NT2/D1 (cell line): ENCODE data around the gene UBASH3B.

Source experiments
- DNase-seq: peaks from one replicate; pipeline ENCODE4 v3.0.0-alpha.2; 2011; ENCODE audit warnings: low read depth, low spot score
- H3K27me3 ChIP-seq: 2 replicates; pipeline ENCODE4 v1.6.0; 2011; ENCODE audit warnings: mild to moderate bottlenecking; ENCODE audit not compliant: insufficient read length, insufficient read depth
- H3K36me3 ChIP-seq: 2 replicates; pipeline ENCODE4 v1.6.1; 2011; ENCODE audit warnings: mild to moderate bottlenecking, low read length, mixed read lengths; ENCODE audit not compliant: insufficient read depth, insufficient read length
- H3K4me1 ChIP-seq: 2 replicates; pipeline ENCODE4 v1.5.1; 2011; ENCODE audit not compliant: insufficient read depth, insufficient read length
- H3K4me3 ChIP-seq: 2 replicates; pipeline ENCODE4 v1.5.1; 2011; ENCODE audit warnings: low read depth; ENCODE audit not compliant: insufficient read length
- H3K9ac ChIP-seq: 2 replicates; pipeline ENCODE4 v1.6.0; 2011; ENCODE audit warnings: low read depth; ENCODE audit not compliant: insufficient read length
- H3K9me3 ChIP-seq: 2 replicates; pipeline ENCODE4 v1.5.1; 2011; ENCODE audit warnings: mild to moderate bottlenecking, low read length; ENCODE audit not compliant: insufficient read depth
- SUZ12 ChIP-seq: IDR thresholded peaks from 2 replicates; pipeline ENCODE4 v1.6.1; 2011; ENCODE audit not compliant: insufficient read length, insufficient read depth; ENCODE audit errors: extremely low read depth
- YY1 ChIP-seq: IDR thresholded peaks from 2 replicates; pipeline ENCODE4 v1.6.1; 2011; ENCODE audit not compliant: insufficient read length, insufficient read depth
- ZNF274 ChIP-seq: IDR thresholded peaks from 2 replicates; pipeline ENCODE4 v1.6.1; 2011; ENCODE audit warnings: mild to moderate bottlenecking, low read depth, low read length

UBASH3B gene

GRCh38 chr11:122773781-122774266 is 118.3 kb downstream of the UBASH3B start:
- DNase-seq: no peak
- Histone ChIP-seq H3K4me3 (no peak overlapping the region), H3K27me3 (no peaks in the 10 kb centered on the region), H3K4me1 (no peaks in the 10 kb centered on the region), H3K9ac (no peak overlapping the region), H3K36me3 (peaks cover 7% of the 10 kb centered on the region), H3K9me3 (no peaks in the 10 kb centered on the region)
- TF ChIP-seq ZNF274 (no peak), YY1 (no peak), SUZ12 (no peak)

- Histone ChIP-seq H3K36me3 (peaks cover 24% of the 10 kb centered on the region), H3K27me3 (no peaks in the 10 kb centered on the region), H3K9ac (no peak overlapping the region), H3K4me1 (peaks cover 1% of the 10 kb centered on the region), H3K4me3 (no peak overlapping the region), H3K9me3 (no peaks in the 10 kb centered on the region)
- DNase-seq: no peak
- TF ChIP-seq ZNF274 (no peak), YY1 (no peak), SUZ12 (no peak)
These were observed 120.3 kb downstream of the UBASH3B start for GRCh38 chr11:122775675-122776271.

- no peak for TF ChIP-seq ZNF274
- TF ChIP-seq SUZ12: no peak
- TF ChIP-seq YY1: no peak
- H3K4me1 ChIP-seq: peaks cover 2% of the 10 kb centered on the region
- H3K9me3 ChIP-seq: no peaks in the 10 kb centered on the region
- H3K9ac ChIP-seq: no peak overlapping the region
- H3K27me3 ChIP-seq: no peaks in the 10 kb centered on the region
- no peak overlapping the region for H3K4me3 ChIP-seq
- peaks cover 27% of the 10 kb centered on the region for H3K36me3 ChIP-seq
- DNase-seq: no peak
These were observed 121.0 kb downstream of the UBASH3B start for GRCh38 chr11:122776546-122776945.

GRCh38 chr11:122777343-122777742 is 121.8 kb downstream of the UBASH3B start:
- no peak for DNase-seq
- Histone ChIP-seq H3K36me3 (peaks cover 31% of the 10 kb centered on the region), H3K9ac (no peak overlapping the region), H3K4me3 (no peak overlapping the region), H3K9me3 (no peaks in the 10 kb centered on the region), H3K4me1 (peaks cover 2% of the 10 kb centered on the region), H3K27me3 (no peaks in the 10 kb centered on the region)
- TF ChIP-seq ZNF274: no peak
- no peak for TF ChIP-seq SUZ12
- TF ChIP-seq YY1: no peak

GRCh38 chr11:122778148-122778547 is 122.6 kb downstream of the UBASH3B start:
- H3K4me3 ChIP-seq: no peak overlapping the region
- no peak overlapping the region for H3K9ac ChIP-seq
- H3K9me3 ChIP-seq: no peaks in the 10 kb centered on the region
- DNase-seq: no peak
- no peak for TF ChIP-seq ZNF274
- TF ChIP-seq SUZ12: no peak
- TF ChIP-seq YY1: no peak
- H3K27me3 ChIP-seq: no peaks in the 10 kb centered on the region
- peaks cover 39% of the 10 kb centered on the region for H3K36me3 ChIP-seq
- peaks cover 2% of the 10 kb centered on the region for H3K4me1 ChIP-seq

- no peaks in the 10 kb centered on the region for H3K27me3 ChIP-seq
- peaks cover 45% of the 10 kb centered on the region for H3K36me3 ChIP-seq
- peaks cover 2% of the 10 kb centered on the region for H3K4me1 ChIP-seq
- TF ChIP-seq ZNF274 (no peak), YY1 (no peak), SUZ12 (no peak)
- DNase-seq: no peak
- no peak overlapping the region for H3K4me3 ChIP-seq
- H3K9me3 ChIP-seq: no peaks in the 10 kb centered on the region
- H3K9ac ChIP-seq: no peak overlapping the region
These were observed 123.6 kb downstream of the UBASH3B start for GRCh38 chr11:122779047-122779629.

GRCh38 chr11:122780296-122780949 is 124.9 kb downstream of the UBASH3B start:
- DNase-seq: no peak
- H3K9me3 ChIP-seq: no peaks in the 10 kb centered on the region
- H3K4me3 ChIP-seq: no peak overlapping the region
- no peaks in the 10 kb centered on the region for H3K27me3 ChIP-seq
- TF ChIP-seq ZNF274 (no peak), YY1 (no peak), SUZ12 (no peak)
- no peak overlapping the region for H3K9ac ChIP-seq
- H3K36me3 ChIP-seq: peaks cover 45% of the 10 kb centered on the region
- H3K4me1 ChIP-seq: peaks cover 2% of the 10 kb centered on the region
